ENCODE results near the gene S100Z.
A peak's percentile ranks its signal among the peaks of the same experiment; 100 is the strongest.
"Not testable (repeated sequence)": the region's sequence is repeated elsewhere in the genome, so short reads cannot be mapped to it uniquely, and the experiment has no call there.

Gene S100Z

DNA sequence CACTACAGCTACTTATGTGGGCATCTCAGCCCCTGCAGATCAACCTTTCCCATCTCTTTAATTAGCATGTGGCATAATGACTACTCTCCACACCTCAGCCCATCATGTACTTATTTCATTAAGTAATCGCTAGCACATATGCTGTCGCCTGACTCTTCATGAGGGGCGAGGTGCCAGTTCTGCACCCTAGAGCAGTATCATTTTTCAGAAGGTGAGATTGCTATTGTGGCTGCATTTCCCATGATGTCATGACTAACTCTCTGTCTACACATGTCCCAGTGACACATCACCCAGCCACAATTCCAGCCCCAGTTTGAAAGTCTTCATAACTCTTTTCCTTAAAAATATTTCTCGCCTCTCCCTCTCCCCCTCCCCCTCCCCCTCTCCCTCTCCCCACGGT, 38.6 kb upstream of the S100Z start (continued):
- TF ChIP-seq, protein P1, sequence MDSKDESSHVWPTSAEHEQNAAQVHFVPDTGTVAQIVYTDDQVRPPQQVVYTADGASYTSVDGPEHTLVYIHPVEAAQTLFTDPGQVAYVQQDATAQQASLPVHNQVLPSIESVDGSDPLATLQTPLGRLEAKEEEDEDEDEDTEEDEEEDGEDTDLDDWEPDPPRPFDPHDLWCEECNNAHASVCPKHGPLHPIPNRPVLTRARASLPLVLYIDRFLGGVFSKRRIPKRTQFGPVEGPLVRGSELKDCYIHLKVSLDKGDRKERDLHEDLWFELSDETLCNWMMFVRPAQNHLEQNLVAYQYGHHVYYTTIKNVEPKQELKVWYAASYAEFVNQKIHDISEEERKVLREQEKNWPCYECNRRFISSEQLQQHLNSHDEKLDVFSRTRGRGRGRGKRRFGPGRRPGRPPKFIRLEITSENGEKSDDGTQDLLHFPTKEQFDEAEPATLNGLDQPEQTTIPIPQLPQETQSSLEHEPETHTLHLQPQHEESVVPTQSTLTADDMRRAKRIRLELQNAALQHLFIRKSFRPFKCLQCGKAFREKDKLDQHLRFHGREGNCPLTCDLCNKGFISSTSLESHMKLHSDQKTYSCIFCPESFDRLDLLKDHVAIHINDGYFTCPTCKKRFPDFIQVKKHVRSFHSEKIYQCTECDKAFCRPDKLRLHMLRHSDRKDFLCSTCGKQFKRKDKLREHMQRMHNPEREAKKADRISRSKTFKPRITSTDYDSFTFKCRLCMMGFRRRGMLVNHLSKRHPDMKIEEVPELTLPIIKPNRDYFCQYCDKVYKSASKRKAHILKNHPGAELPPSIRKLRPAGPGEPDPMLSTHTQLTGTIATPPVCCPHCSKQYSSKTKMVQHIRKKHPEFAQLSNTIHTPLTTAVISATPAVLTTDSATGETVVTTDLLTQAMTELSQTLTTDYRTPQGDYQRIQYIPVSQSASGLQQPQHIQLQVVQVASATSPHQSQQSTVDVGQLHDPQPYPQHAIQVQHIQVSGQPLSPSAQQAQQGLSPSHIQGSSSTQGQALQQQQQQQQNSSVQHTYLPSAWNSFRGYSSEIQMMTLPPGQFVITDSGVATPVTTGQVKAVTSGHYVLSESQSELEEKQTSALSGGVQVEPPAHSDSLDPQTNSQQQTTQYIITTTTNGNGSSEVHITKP (tag by site-specific recombination; IDR thresholded peaks at IDR 0.05): 0 out of 2 replicates have a peak, but pooled peaks have one; percentile 11
- TF ChIP-seq ZNF629 (tag by site-specific recombination; IDR thresholded peaks at IDR 0.05): peak; percentile 92
- TF ChIP-seq ZFHX2 (tag by site-specific recombination; conservative IDR thresholded peaks at IDR 0.05): peak; percentile 46; the same call in 1 of the 2 replicates
- TF ChIP-seq ZSCAN16 (tag by site-specific recombination; IDR thresholded peaks at IDR 0.05): no peak

- H3K27ac ChIP-seq (ENCODE audit: extremely low read depth, low read depth, low read length); H3K4me3 ChIP-seq (ENCODE audit: low read depth, low read length); H3K36me3 ChIP-seq (ENCODE audit: control insufficient read depth in 2 of 2, insufficient read depth in 1 of 2, low read length in 2 of 2); H3K9me3 ChIP-seq (ENCODE audit: control insufficient read depth, insufficient read depth, low read depth, low read length); POLR2A ChIA-PET; CTCF ChIA-PET; H3K4me1 ChIP-seq (ENCODE audit: control insufficient read depth, insufficient read depth, low read length): not testable (repeated sequence)
These were observed 37.6 kb upstream of the S100Z start for GRCh38 chr5:76812209-76812608.

DNA sequence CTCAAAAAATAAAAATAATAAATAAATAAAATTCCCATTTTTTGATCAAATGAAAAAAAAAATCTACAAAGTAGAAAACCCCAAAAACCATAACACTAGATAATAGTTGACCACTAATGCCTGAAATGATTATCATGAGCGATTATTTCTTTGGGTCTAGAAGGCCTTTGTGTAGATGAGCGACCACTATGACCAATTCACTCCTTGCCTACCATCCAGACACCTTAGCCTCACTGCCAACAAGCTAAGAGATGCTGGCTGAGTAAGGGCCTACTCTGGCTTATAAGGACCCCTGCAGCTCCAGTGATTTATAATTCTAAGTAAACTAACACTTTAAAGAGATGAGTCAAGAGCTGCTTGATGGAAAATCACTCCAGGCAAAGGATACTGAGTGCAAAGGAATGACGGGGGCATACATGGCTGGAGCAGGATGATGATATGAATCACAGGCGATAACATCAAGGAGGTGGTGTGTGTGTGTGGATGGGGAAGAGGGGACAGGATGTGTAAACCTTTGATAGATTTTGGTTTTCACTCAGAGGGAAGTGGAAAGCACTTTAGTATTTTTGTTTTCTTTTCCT, 35.7 kb upstream of the S100Z start:
- Histone ChIP-seq H3K36me3 (ENCODE audit: control insufficient read depth in 2 of 2, insufficient read depth in 1 of 2, low read length in 2 of 2) (no peaks in the 10 kb centered on the region), H3K4me3 (ENCODE audit: low read depth, low read length) (no peak overlapping the region), H3K9me3 (ENCODE audit: control insufficient read depth, insufficient read depth, low read depth, low read length) (no peaks in the 10 kb centered on the region), H3K27ac (ENCODE audit: extremely low read depth, low read depth, low read length) (no peak overlapping the region), H3K4me1 (ENCODE audit: control insufficient read depth, insufficient read depth, low read length) (peaks cover 2% of the 10 kb centered on the region; the same call in 1 of the 2 replicates)
- POLR2A ChIA-PET: interaction anchor here (0.9 to 1.6 kb wide), 3 partner anchors 8 to 39 kb away, joined by 3 to 4 read pairs (median 3); no protein-coding TSS in a partner anchor
- CTCF ChIA-PET: interaction anchor here (0.6 to 0.9 kb wide), 3 partner anchors 23 to 343 kb away, joined by 3 to 4 read pairs (median 4); no protein-coding TSS in a partner anchor
- TF ChIP-seq ZNF174 (tag by site-specific recombination; IDR thresholded peaks at IDR 0.05): no peak
- TF ChIP-seq ZNF311 (tag by site-specific recombination; IDR thresholded peaks at IDR 0.05; ENCODE audit: borderline replicate concordance): no peak
- no peak for TF ChIP-seq ZNF654 (tag by site-specific recombination; IDR thresholded peaks at IDR 0.05; ENCODE audit: low read depth)
- no peak for TF ChIP-seq ZNF585B (tag by site-specific recombination; IDR thresholded peaks at IDR 0.05)
- peak; percentile 63 for TF ChIP-seq OSR2 (tag by site-specific recombination; IDR thresholded peaks at IDR 0.05)
- TF ChIP-seq ZNF596 (tag by site-specific recombination; IDR thresholded peaks at IDR 0.05): no peak
- peak; percentile 53; the same call in 1 of the 2 replicates for TF ChIP-seq ZNF184 (tag by site-specific recombination; IDR thresholded peaks at IDR 0.05)
- TF ChIP-seq ZNF391 (tag by site-specific recombination; IDR thresholded peaks at IDR 0.05; ENCODE audit: borderline replicate concordance, low read depth): no peak
- no peak for TF ChIP-seq CTCF (tag by site-specific recombination; IDR thresholded peaks at IDR 0.05)
- peak; percentile 52; the same call in 1 of the 2 replicates for TF ChIP-seq WT1 (tag by site-specific recombination; IDR thresholded peaks at IDR 0.05)
- no peak for TF ChIP-seq SCRT2 (tag by site-specific recombination; IDR thresholded peaks at IDR 0.05)
- no peak for TF ChIP-seq ATF2 (tag by site-specific recombination; IDR thresholded peaks at IDR 0.05; ENCODE audit: low read depth)
- TF ChIP-seq GLIS2 (tag by site-specific recombination; IDR thresholded peaks at IDR 0.05): no peak
- TF ChIP-seq ZNF692 (tag by site-specific recombination; IDR thresholded peaks at IDR 0.05): 0 out of 2 replicates have a peak, but pooled peaks have one; percentile 53
- TF ChIP-seq MEIS1 (CRISPR knock-in tag; IDR thresholded peaks at IDR 0.05; ENCODE audit: borderline replicate concordance): 0 out of 2 replicates have a peak, but pooled peaks have one; percentile 40
- TF ChIP-seq ZNF664 (tag by site-specific recombination; IDR thresholded peaks at IDR 0.05): no peak
- no peak for TF ChIP-seq ZNF221 (tag by site-specific recombination; IDR thresholded peaks at IDR 0.05; ENCODE audit: borderline replicate concordance)
- no peak for TF ChIP-seq SALL2 (tag by site-specific recombination; IDR thresholded peaks at IDR 0.05; ENCODE audit: borderline replicate concordance)
- no peak for TF ChIP-seq ZNF776 (tag by site-specific recombination; IDR thresholded peaks at IDR 0.05; ENCODE audit: borderline replicate concordance)
- TF ChIP-seq ZNF404 (tag by site-specific recombination; IDR thresholded peaks at IDR 0.05): no peak
- peak; percentile 94 for TF ChIP-seq ZNF629 (tag by site-specific recombination; IDR thresholded peaks at IDR 0.05)
- TF ChIP-seq ZFP3 (tag by site-specific recombination; IDR thresholded peaks at IDR 0.05; ENCODE audit: low read depth): no peak
